ENCODE measurements around the gene FAM78B. TPM values are rescaled to one million over a fixed set of nuclear protein-coding genes. Genes with fewer than 3 reads are reported as not detected.

Gene FAM78B
- total RNA-seq, 2 donors from 2014 or later = 0.15 to 0.31 TPM

DNA sequence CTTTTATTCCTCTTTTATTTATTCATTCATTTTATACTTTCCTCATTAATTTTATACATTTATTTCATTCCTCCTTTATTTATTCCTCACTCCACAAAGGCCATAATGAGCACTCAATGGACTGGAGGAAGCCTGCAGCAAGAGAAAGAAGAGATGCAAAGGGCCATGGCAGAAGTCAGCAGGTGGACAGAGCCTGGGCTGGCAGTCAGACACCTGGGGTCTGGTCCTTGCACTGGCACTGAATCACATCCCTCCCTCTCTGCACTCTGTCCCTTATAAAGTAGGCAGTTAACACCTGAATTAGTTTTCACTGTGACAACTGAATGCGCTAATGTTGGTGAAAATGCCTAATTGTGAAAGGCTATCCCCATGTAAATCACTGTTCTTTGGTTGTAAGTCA, 38.6 kb downstream of the FAM78B start:
- no peaks in the 10 kb centered on the region for H3K9me3 ChIP-seq (ENCODE audit: control insufficient read depth, low read length, poor library complexity, severe bottlenecking)
- no peak overlapping the region for H3K27ac Mint-ChIP-seq
- H3K36me3 Mint-ChIP-seq (ENCODE audit: low read depth) = no peaks in the 10 kb centered on the region
- ATAC-seq (no peak), DNase-seq (no peak)
- no peaks in the 10 kb centered on the region for H3K4me1 Mint-ChIP-seq
- no peak overlapping the region for H3K4me3 Mint-ChIP-seq
- H3K27me3 Mint-ChIP-seq = no peaks in the 10 kb centered on the region

GRCh38 chr1:166127003-166127402, 39.8 kb downstream of the FAM78B start:
- Mint-ChIP-seq H3K4me3 (no peak overlapping the region), H3K27me3 (no peaks in the 10 kb centered on the region), H3K4me1 (no peaks in the 10 kb centered on the region), H3K27ac (no peak overlapping the region), H3K36me3 (ENCODE audit: low read depth) (no peaks in the 10 kb centered on the region)
- H3K9me3 ChIP-seq (ENCODE audit: control insufficient read depth, low read length, poor library complexity, severe bottlenecking) = no peaks in the 10 kb centered on the region
- ATAC-seq (no peak), DNase-seq (no peak)

DNA sequence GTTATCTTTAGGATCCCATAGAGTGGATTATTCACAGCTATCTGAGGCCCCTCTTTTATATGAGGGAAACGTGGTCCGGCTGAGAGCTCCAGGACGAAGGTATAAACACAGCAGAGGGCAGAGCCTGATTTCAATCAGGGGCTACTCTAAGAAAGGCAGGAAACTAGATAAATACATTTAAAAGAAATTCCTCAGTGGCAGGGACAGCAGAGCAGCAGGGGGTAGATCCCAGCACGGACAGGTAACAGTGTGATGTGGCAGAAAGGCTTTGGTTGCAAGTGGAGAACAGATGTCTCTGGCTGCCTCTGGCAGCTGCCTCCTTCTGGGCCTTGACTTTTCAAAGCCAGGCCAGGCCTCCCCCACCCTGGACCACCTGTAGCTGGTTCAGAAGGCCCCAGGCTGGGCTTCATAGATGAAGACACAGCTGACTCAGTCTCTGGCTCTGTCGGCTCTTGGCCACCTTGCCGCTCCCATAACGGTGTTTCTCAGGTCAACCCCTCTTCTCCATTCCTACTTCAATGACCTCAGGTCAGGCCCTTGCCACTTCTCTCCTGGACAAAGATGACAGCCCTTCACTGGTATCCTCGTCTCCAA, 43.8 kb downstream of the FAM78B start:
- DNase-seq (no peak), ATAC-seq (no peak)
- H3K4me1 Mint-ChIP-seq = no peaks in the 10 kb centered on the region
- no peaks in the 10 kb centered on the region for H3K9me3 ChIP-seq (ENCODE audit: control insufficient read depth, low read length, poor library complexity, severe bottlenecking)
- H3K4me3 Mint-ChIP-seq = no peak overlapping the region
- peaks cover 5% of the 10 kb centered on the region for H3K27me3 Mint-ChIP-seq
- H3K36me3 Mint-ChIP-seq (ENCODE audit: low read depth) = peaks cover 2% of the 10 kb centered on the region
- no peak overlapping the region for H3K27ac Mint-ChIP-seq

- no peaks in the 10 kb centered on the region for H3K9me3 ChIP-seq (ENCODE audit: control insufficient read depth, low read length, poor library complexity, severe bottlenecking)
- H3K4me3 Mint-ChIP-seq = no peak overlapping the region
- H3K4me1 Mint-ChIP-seq = no peaks in the 10 kb centered on the region
- H3K36me3 Mint-ChIP-seq (ENCODE audit: low read depth) = peaks cover 2% of the 10 kb centered on the region
- H3K27ac Mint-ChIP-seq = no peak overlapping the region
- DNase-seq = no peak
- no peak for ATAC-seq
- peaks cover 14% of the 10 kb centered on the region for H3K27me3 Mint-ChIP-seq
Measured at GRCh38 chr1:166121010-166121409, 45.8 kb downstream of the FAM78B start.

GRCh38 chr1:166120281-166120680, 46.5 kb downstream of the FAM78B start:
- ATAC-seq = no peak
- no peaks in the 10 kb centered on the region for H3K9me3 ChIP-seq (ENCODE audit: control insufficient read depth, low read length, poor library complexity, severe bottlenecking)
- peaks cover 14% of the 10 kb centered on the region for H3K27me3 Mint-ChIP-seq
- H3K36me3 Mint-ChIP-seq (ENCODE audit: low read depth) = peaks cover 2% of the 10 kb centered on the region
- DNase-seq = no peak
- H3K4me3 Mint-ChIP-seq = no peak overlapping the region
- H3K27ac Mint-ChIP-seq = no peak overlapping the region
- no peaks in the 10 kb centered on the region for H3K4me1 Mint-ChIP-seq

DNA sequence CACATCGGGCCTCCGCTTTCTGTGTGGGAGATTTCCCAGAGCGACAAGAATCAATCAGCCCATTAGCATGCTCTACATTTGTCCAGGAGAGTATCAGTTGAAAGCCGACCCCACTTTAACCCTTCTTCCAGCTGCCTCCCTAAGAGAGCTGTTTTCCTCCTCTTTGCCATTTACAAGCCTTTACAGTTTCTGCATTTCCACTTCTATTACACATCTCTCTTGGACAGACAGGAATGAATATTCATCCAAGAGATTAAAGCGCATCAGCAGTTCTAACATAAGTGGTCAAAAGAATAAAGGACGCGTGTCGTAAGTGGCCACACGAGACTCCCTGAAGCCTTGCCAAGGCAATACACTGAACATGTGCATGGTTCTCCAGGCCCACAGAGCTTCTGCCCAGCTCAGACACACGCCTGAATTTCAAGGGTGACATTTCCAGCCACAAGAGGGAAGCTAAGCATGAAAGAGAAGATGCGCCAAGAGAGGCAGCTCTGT, 47.3 kb downstream of the FAM78B start:
- DNase-seq (no peak), ATAC-seq (no peak)
- H3K9me3 ChIP-seq (ENCODE audit: control insufficient read depth, low read length, poor library complexity, severe bottlenecking) = no peaks in the 10 kb centered on the region
- Mint-ChIP-seq H3K36me3 (ENCODE audit: low read depth) (peaks cover 2% of the 10 kb centered on the region), H3K4me3 (no peak overlapping the region), H3K4me1 (no peaks in the 10 kb centered on the region), H3K27ac (no peak overlapping the region), H3K27me3 (peaks cover 14% of the 10 kb centered on the region)

GRCh38 chr1:166117776-166118175, 49.0 kb downstream of the FAM78B start:
- no peaks in the 10 kb centered on the region for H3K9me3 ChIP-seq (ENCODE audit: control insufficient read depth, low read length, poor library complexity, severe bottlenecking)
- ATAC-seq (no peak), DNase-seq (no peak)
- Mint-ChIP-seq H3K4me1 (no peaks in the 10 kb centered on the region), H3K27ac (no peak overlapping the region), H3K27me3 (peaks cover 14% of the 10 kb centered on the region), H3K4me3 (no peak overlapping the region), H3K36me3 (ENCODE audit: low read depth) (peaks cover 2% of the 10 kb centered on the region)

- DNase-seq (no peak), ATAC-seq (no peak)
- Mint-ChIP-seq H3K4me1 (no peaks in the 10 kb centered on the region), H3K27ac (no peak overlapping the region), H3K4me3 (no peak overlapping the region), H3K27me3 (peaks cover 14% of the 10 kb centered on the region), H3K36me3 (ENCODE audit: low read depth) (peaks cover 2% of the 10 kb centered on the region)
- H3K9me3 ChIP-seq (ENCODE audit: control insufficient read depth, low read length, poor library complexity, severe bottlenecking) = no peaks in the 10 kb centered on the region
Measured at GRCh38 chr1:166116026-166116425, 50.8 kb downstream of the FAM78B start.

DNA sequence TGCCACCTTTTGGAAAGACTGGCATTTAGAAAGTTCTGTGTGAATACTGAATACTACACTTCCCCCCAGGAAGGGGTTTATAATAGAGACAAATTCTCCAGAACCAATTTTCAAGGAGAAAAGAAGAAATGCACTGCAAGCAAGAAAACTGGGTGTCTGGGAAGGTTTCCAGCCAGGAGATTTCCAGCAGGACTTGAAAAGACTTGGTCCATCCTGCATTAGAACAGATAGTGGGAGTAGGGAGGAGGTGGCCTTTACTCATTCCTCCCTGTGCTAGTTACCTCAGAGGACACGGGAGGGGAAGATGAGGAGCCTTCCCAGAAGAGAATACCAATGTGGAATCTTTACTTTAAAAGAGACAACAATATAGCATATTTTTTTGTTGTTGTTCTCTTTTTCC, 52.4 kb downstream of the FAM78B start:
- no peaks in the 10 kb centered on the region for H3K4me1 Mint-ChIP-seq
- no peaks in the 10 kb centered on the region for H3K9me3 ChIP-seq (ENCODE audit: control insufficient read depth, low read length, poor library complexity, severe bottlenecking)
- ATAC-seq (no peak), DNase-seq (no peak)
- H3K27ac Mint-ChIP-seq = no peak overlapping the region
- peaks cover 14% of the 10 kb centered on the region for H3K27me3 Mint-ChIP-seq
- H3K4me3 Mint-ChIP-seq = no peak overlapping the region
- H3K36me3 Mint-ChIP-seq (ENCODE audit: low read depth) = peaks cover 2% of the 10 kb centered on the region

DNA sequence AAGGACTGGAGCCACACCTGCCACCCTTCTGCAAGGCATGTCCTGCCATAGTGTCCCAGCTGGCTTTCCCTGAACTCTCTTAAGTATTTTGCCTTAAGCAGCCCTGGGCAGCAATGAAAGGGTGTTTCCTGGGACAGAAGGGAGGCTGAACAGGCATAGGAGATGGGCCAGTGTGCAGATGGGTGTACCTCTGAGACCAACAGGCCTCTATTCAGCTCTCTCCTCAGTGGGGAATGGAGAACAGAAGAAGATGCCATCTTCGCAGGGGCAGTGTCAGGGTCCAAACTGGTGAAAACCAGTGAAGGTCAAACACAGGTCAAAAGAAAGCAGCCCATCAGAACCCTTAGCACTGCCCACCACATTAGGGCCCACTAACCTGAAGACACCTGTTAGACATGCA, 53.2 kb downstream of the FAM78B start:
- no peaks in the 10 kb centered on the region for H3K36me3 Mint-ChIP-seq (ENCODE audit: low read depth)
- DNase-seq (no peak), ATAC-seq (no peak)
- H3K9me3 ChIP-seq (ENCODE audit: control insufficient read depth, low read length, poor library complexity, severe bottlenecking) = no peaks in the 10 kb centered on the region
- H3K4me1 Mint-ChIP-seq = no peaks in the 10 kb centered on the region
- H3K27me3 Mint-ChIP-seq = peaks cover 10% of the 10 kb centered on the region
- no peak overlapping the region for H3K4me3 Mint-ChIP-seq
- H3K27ac Mint-ChIP-seq = no peak overlapping the region

GRCh38 chr1:166113031-166113430, 53.8 kb downstream of the FAM78B start:
- H3K9me3 ChIP-seq (ENCODE audit: control insufficient read depth, low read length, poor library complexity, severe bottlenecking) = no peaks in the 10 kb centered on the region
- Mint-ChIP-seq H3K4me1 (no peaks in the 10 kb centered on the region), H3K4me3 (no peak overlapping the region), H3K27me3 (peaks cover 10% of the 10 kb centered on the region), H3K36me3 (ENCODE audit: low read depth) (no peaks in the 10 kb centered on the region), H3K27ac (no peak overlapping the region)
- no peak for DNase-seq
- ATAC-seq = no peak

GRCh38 chr1:166112425-166112824, 54.4 kb downstream of the FAM78B start:
- Mint-ChIP-seq H3K27ac (no peak overlapping the region), H3K27me3 (peaks cover 5% of the 10 kb centered on the region), H3K36me3 (ENCODE audit: low read depth) (no peaks in the 10 kb centered on the region), H3K4me1 (no peaks in the 10 kb centered on the region), H3K4me3 (no peak overlapping the region)
- no peaks in the 10 kb centered on the region for H3K9me3 ChIP-seq (ENCODE audit: control insufficient read depth, low read length, poor library complexity, severe bottlenecking)
- no peak for DNase-seq
- ATAC-seq = no peak

DNA sequence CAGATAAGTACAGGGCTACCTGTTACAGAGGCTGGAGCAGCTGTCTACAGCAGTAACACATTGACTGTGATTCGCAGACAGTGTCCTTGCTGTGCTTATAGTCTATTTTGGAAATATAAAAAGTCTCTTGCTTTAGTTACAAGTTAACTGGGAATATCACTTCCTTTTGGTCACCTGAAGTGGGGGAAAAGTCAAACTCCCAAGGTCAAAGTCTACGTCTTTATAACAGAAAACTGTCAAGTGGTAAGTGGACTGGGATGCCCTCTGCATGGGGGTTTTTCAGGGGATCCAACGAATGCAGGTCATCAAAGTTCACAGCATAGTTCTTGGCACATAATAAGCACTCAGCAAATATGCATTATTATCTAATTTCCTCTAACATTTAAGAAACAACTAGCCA, 55.4 kb downstream of the FAM78B start:
- Mint-ChIP-seq H3K36me3 (ENCODE audit: low read depth) (no peaks in the 10 kb centered on the region), H3K4me3 (no peak overlapping the region), H3K27ac (no peak overlapping the region), H3K27me3 (no peaks in the 10 kb centered on the region), H3K4me1 (no peaks in the 10 kb centered on the region)
- H3K9me3 ChIP-seq (ENCODE audit: control insufficient read depth, low read length, poor library complexity, severe bottlenecking) = no peaks in the 10 kb centered on the region
- DNase-seq = no peak
- no peak for ATAC-seq

- DNase-seq (no peak), ATAC-seq (no peak)
- no peaks in the 10 kb centered on the region for H3K9me3 ChIP-seq (ENCODE audit: control insufficient read depth, low read length, poor library complexity, severe bottlenecking)
- Mint-ChIP-seq H3K4me1 (peaks cover 6% of the 10 kb centered on the region), H3K36me3 (ENCODE audit: low read depth) (no peaks in the 10 kb centered on the region), H3K27me3 (no peaks in the 10 kb centered on the region), H3K27ac (no peak overlapping the region), H3K4me3 (no peak overlapping the region)
Measured at GRCh38 chr1:166090244-166090643, 76.6 kb downstream of the FAM78B start.
